NT2/D1 (cell line): Measurements from ENCODE around the gene NIPAL4.
"Not testable (repeated sequence)": the region's sequence is repeated elsewhere in the genome, so short reads cannot be mapped to it uniquely, and the experiment has no call there.

Experiments
- SUZ12 ChIP-seq: IDR thresholded peaks from 2 replicates; pipeline ENCODE4 v1.6.1; 2011; ENCODE audit not compliant: insufficient read length, insufficient read depth; ENCODE audit errors: extremely low read depth
- YY1 ChIP-seq: IDR thresholded peaks from 2 replicates; pipeline ENCODE4 v1.6.1; 2011; ENCODE audit not compliant: insufficient read length, insufficient read depth
- ZNF274 ChIP-seq: IDR thresholded peaks from 2 replicates; pipeline ENCODE4 v1.6.1; 2011; ENCODE audit warnings: mild to moderate bottlenecking, low read depth, low read length

GRCh38 chr5:157429920-157430319 is 30.1 kb upstream of the NIPAL4 start:
- TF ChIP-seq ZNF274, SUZ12, YY1: not testable (repeated sequence)
